ENCODE measurements around the gene MED12L.

The MED12L gene

DNA sequence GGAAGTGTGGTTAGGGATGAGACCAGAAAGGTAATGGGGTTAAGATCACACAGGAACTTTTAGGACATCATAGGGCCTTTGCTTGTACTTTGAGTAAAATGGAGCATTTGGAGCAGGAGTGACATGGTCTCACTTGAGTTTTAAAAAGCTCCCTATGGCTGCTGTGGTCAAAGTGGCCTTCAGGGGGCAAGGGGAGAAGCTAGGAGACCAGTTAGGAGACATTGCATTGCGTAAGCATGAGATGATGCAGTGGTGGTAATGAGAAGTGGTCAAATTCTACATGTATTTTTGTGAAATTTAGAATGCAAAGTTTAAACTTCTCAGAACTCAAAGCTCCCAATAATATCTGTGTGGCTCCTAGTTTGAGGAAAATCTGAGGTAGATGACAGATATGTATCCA, 27.9 kb downstream of the MED12L start:
- no peak overlapping the region for H3K4me3 ChIP-seq (ENCODE audit: low read depth, low read length)
- TF ChIP-seq, protein P1, sequence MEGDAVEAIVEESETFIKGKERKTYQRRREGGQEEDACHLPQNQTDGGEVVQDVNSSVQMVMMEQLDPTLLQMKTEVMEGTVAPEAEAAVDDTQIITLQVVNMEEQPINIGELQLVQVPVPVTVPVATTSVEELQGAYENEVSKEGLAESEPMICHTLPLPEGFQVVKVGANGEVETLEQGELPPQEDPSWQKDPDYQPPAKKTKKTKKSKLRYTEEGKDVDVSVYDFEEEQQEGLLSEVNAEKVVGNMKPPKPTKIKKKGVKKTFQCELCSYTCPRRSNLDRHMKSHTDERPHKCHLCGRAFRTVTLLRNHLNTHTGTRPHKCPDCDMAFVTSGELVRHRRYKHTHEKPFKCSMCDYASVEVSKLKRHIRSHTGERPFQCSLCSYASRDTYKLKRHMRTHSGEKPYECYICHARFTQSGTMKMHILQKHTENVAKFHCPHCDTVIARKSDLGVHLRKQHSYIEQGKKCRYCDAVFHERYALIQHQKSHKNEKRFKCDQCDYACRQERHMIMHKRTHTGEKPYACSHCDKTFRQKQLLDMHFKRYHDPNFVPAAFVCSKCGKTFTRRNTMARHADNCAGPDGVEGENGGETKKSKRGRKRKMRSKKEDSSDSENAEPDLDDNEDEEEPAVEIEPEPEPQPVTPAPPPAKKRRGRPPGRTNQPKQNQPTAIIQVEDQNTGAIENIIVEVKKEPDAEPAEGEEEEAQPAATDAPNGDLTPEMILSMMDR (conservative IDR thresholded peaks at IDR 0.05; ENCODE audit: low read depth, low read length), result no peak
- DNase-seq (ENCODE audit: low read depth), result no peak

DNA sequence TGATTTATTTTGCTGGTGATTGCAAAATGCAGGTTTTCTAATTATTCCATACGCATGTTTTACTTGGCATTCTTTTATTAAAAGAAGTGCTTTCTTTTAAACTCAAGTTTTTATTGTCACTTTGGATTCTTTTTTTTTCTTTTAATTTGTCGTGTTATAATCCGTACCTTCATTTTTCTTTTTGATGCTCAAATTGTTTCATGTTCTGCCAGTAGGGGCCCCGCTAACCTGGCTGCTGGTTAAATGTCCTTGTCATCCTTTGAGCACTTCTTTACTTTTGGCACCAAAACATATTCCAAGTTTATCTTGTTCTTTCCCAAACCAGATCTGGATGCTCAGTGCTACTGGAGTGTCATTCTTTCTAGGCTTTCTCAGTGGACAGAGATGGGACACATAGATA, 31.6 kb downstream of the MED12L start:
- no peak for DNase-seq (ENCODE audit: low read depth)
- TF ChIP-seq, protein P1 (conservative IDR thresholded peaks at IDR 0.05; ENCODE audit: low read depth, low read length), result peak; percentile 7
- no peak overlapping the region for H3K4me3 ChIP-seq (ENCODE audit: low read depth, low read length)

DNA sequence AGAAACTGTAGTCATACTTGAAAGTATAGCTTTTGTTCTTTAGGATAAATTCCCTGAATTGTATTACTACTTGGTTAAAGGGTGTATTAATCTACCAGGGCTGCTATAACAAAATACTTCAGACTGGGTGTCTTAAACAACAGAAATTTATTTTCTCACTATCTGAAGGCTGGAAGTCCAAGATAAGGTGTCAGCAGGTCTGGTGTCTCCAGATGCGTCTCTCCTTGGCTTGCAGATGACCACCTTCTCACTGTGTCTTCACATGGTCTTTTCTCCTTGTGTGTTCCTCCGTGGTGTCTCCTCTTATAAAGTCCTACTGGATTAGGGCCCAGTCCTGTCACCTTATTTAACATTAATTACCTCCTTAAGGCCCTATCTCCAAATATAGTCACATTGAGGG, 33.7 kb downstream of the MED12L start:
- DNase-seq (ENCODE audit: low read depth), result no peak
- no peak overlapping the region for H3K4me3 ChIP-seq (ENCODE audit: low read depth, low read length)
- TF ChIP-seq, protein P1 (conservative IDR thresholded peaks at IDR 0.05; ENCODE audit: low read depth, low read length), result no peak

DNA sequence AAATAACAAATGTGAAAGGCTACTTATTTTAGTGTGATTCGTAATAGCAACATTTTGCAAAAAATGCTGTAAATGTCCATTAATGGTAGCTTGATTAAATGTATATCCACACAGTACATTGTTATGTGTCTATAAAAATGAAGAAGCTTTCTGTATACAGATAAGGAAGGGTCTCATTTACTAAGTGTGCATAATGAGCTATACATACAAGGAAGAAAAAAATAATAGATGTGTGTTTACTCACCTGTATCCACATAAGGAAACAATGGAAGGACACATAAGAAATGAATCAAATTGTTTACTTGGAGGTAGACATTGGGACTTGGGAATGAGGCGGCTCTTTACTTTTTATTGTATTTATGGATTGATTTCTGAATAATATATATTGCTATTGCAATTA, 34.9 kb downstream of the MED12L start:
- H3K4me3 ChIP-seq (ENCODE audit: low read depth, low read length), result no peak overlapping the region
- DNase-seq (ENCODE audit: low read depth), result no peak
- TF ChIP-seq, protein P1 (conservative IDR thresholded peaks at IDR 0.05; ENCODE audit: low read depth, low read length), result no peak

DNA sequence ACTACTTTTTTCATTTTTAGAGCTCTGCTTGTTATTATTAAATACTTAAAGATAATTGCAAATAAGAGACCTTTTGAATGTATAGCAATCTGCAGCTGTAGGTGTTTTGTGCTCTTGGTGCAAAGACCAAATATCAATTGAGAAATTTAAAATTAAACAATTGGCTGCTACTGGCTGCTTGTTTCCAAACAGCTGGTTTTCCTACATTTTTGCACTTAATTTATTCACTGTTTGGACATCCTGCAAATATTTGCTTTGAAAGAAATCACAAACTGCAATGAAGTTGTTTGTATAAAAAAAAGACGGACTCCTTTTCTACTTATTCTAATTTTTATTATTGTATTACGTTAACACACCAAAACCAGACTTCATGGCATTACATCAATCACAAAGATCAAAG, 35.6 kb downstream of the MED12L start:
- TF ChIP-seq, protein P1 (conservative IDR thresholded peaks at IDR 0.05; ENCODE audit: low read depth, low read length), result no peak
- H3K4me3 ChIP-seq (ENCODE audit: low read depth, low read length), result no peak overlapping the region
- no peak for DNase-seq (ENCODE audit: low read depth)

DNA sequence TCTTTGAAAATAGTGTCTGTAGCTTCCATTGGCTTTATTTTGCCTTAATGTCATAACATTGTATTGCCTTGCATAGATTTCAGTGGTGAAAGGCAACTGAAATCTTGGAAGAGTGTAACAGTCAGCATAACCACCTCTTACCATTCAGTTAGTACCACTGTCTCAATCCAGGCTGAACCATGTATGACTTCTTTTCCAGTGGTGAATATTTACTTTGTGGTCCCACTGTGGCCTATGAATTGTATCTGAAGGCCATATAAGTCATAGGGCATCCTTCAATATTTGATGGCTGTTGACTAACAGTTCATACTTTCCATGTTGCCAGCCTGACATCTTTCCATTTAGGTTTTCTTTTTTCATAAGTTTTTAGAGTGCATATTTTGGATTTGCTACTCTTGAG, 38.4 kb downstream of the MED12L start:
- H3K4me3 ChIP-seq (ENCODE audit: low read depth, low read length), result no peak overlapping the region
- no peak for DNase-seq (ENCODE audit: low read depth)
- TF ChIP-seq, protein P1 (conservative IDR thresholded peaks at IDR 0.05; ENCODE audit: low read depth, low read length), result no peak

DNA sequence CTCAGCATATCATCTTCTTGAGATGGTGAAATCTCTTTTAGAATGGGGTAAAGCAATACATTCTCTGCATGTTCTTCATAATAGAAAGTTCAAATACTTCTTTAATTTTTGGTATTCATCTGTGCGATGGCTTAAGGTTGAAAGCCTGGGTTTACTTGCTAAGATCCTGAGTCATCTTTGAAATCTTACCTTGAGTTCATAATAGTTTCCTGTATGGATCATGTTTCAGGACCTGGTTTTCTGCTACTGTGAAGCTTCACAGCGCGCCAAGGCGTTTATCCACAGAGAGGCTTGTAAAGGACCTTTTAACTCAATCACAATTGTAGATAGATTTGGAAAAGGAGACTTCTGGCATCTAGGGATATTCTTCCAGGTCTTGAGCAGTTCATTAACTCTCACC, 39.0 kb downstream of the MED12L start:
- no peak overlapping the region for H3K4me3 ChIP-seq (ENCODE audit: low read depth, low read length)
- DNase-seq (ENCODE audit: low read depth), result peak; percentile 33
- TF ChIP-seq, protein P1 (conservative IDR thresholded peaks at IDR 0.05; ENCODE audit: low read depth, low read length), result no peak

All from choroid plexus epithelial cell (primary cell).